ENCODE results near the gene DAD1. TPM values are rescaled to one million over a fixed set of nuclear protein-coding genes. Genes with fewer than 3 reads are reported as not detected.

DAD1 gene
- total and polyA plus RNA-seq, 7 donors, result 77.8 to 277 (median 118) TPM

DNA sequence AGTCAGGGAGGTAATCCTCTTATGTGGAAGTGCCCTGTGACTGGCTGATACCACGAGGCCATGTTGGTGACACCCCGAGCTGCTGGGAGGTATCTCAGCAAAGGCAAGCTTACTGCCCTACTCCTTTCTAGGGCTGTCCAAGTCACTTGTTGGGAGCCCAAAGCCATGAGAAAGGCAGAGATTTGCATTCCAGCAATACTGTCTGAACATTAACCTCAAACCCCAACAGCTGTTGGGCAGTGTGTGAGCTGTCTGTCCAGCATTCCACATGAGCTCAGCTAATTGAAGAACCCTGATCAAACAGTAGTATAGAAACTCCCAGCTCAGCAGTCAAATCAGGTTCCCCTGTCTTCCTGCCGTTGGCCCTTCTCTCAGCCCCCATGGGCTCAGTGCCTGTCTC is 18.3 kb upstream of the DAD1 start:
- ATAC-seq (no peak), DNase-seq (no peak)
- Histone ChIP-seq H3K4me3 (no peak overlapping the region), H3K27me3 (ENCODE audit: insufficient read depth in 3 of 3, low read length in 2 of 3) (no peaks in the 10 kb centered on the region), H3K36me3 (ENCODE audit: insufficient read depth in 1 of 2, low read depth in 1 of 2) (peaks cover 10 to 100% of the 10 kb centered on the region in 2 donors), H3K9me3 (no peaks in the 10 kb centered on the region), H3K4me1 (no peaks in the 10 kb centered on the region), H3K27ac (no peak overlapping the region)
- WGBS, 3 donors, result 76 to 85% (median 79%) methylated on average over 3 of the region's 3 CpGs
- TF ChIP-seq, protein P1, sequence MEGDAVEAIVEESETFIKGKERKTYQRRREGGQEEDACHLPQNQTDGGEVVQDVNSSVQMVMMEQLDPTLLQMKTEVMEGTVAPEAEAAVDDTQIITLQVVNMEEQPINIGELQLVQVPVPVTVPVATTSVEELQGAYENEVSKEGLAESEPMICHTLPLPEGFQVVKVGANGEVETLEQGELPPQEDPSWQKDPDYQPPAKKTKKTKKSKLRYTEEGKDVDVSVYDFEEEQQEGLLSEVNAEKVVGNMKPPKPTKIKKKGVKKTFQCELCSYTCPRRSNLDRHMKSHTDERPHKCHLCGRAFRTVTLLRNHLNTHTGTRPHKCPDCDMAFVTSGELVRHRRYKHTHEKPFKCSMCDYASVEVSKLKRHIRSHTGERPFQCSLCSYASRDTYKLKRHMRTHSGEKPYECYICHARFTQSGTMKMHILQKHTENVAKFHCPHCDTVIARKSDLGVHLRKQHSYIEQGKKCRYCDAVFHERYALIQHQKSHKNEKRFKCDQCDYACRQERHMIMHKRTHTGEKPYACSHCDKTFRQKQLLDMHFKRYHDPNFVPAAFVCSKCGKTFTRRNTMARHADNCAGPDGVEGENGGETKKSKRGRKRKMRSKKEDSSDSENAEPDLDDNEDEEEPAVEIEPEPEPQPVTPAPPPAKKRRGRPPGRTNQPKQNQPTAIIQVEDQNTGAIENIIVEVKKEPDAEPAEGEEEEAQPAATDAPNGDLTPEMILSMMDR (IDR thresholded peaks at IDR 0.05), result no peak
- intact Hi-C loops (cut with DNase I), result no loop called here

DNA sequence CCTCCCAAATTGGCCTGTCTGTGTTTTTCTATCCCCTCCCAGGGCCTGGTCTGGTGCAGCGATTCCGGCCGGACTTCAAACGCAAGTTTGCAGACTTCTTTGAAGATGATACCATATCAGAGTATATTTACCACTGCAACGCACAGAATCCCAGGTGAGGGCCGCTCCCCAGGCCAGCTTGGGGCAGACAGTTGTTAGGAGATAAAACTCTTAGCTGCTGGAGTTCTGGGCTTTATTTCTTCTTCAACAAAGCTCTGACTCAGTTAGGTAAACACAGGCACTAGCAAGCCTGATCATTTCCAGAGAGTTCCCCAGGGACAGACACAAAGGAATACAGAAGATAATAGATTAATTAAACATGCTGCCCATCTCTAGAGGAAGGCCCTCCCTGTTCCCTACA is 17.4 kb upstream of the DAD1 start:
- TF ChIP-seq, protein P1 (IDR thresholded peaks at IDR 0.05), result no peak
- intact Hi-C loops (cut with DNase I), result no loop called here
- H3K27me3 ChIP-seq (ENCODE audit: insufficient read depth in 3 of 3, low read length in 2 of 3), result no peaks in the 10 kb centered on the region
- 93 to 96% (median 94%) methylated on average over 6 of the region's 6 CpGs for WGBS, 3 donors
- H3K9me3 ChIP-seq, result no peaks in the 10 kb centered on the region
- ATAC-seq (no peak), DNase-seq (no peak)
- peaks cover 3% of the 10 kb centered on the region for H3K4me1 ChIP-seq
- no peak overlapping the region for H3K27ac ChIP-seq
- no peak overlapping the region for H3K4me3 ChIP-seq
- H3K36me3 ChIP-seq (ENCODE audit: insufficient read depth in 1 of 2, low read depth in 1 of 2), result peaks cover 10 to 100% of the 10 kb centered on the region in 2 donors

DNA sequence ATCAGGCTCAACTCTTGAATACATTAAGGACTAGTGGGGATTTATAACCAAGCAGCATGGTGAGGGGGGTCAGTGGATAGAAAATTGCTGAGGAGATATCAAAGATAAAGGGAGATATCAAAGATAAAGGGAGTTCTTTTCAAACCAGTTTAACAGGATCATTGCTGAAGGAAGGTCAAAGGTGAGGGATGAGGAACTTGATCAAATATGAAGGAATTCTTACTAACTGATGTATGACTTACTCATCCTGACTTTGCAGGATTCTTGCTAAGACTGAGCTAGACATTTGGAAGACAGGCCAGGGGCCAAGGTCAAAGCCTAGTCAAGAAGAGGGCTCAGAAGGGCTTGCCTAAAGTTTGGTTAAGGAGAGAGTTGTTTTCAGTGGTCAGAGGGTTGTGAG is 13.8 kb upstream of the DAD1 start:
- ATAC-seq (no peak), DNase-seq (no peak)
- no peak overlapping the region for H3K27ac ChIP-seq
- H3K36me3 ChIP-seq (ENCODE audit: insufficient read depth in 1 of 2, low read depth in 1 of 2), result peaks cover 5 to 70% of the 10 kb centered on the region in 2 donors
- TF ChIP-seq, protein P1 (IDR thresholded peaks at IDR 0.05), result no peak
- peaks cover 23% of the 10 kb centered on the region for H3K4me1 ChIP-seq
- no peaks in the 10 kb centered on the region for H3K9me3 ChIP-seq
- H3K4me3 ChIP-seq, result no peak overlapping the region
- no peaks in the 10 kb centered on the region for H3K27me3 ChIP-seq (ENCODE audit: insufficient read depth in 3 of 3, low read length in 2 of 3)
- intact Hi-C loops (cut with DNase I), result no loop called here

DNA sequence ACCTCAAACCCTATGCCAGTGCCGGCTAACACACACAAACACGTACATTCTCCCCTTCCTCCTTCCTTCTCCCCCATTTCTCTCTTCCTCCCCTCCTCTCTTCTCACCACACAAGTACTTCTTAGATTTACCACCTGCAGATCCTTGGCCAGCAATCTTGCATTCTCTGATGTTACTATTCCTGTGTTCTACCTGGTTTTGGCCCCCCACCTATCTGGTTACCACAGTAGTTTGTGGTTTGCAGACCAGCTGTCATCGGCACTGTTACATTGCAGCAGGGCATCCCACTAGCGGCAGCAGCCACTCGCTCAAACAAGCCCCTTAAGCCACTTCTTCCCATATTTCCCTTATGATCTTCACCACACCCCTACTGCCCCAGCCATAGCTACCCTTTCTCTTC is 13.0 kb upstream of the DAD1 start:
- 84 to 92% (median 89%) methylated on average over 5 of the region's 5 CpGs for WGBS, 3 donors
- H3K9me3 ChIP-seq, result no peaks in the 10 kb centered on the region
- H3K4me1 ChIP-seq, result peaks cover 23% of the 10 kb centered on the region
- no peak overlapping the region for H3K4me3 ChIP-seq
- no peaks in the 10 kb centered on the region for H3K27me3 ChIP-seq (ENCODE audit: insufficient read depth in 3 of 3, low read length in 2 of 3)
- no peak overlapping the region for H3K27ac ChIP-seq
- DNase-seq, result no peak
- H3K36me3 ChIP-seq (ENCODE audit: insufficient read depth in 1 of 2, low read depth in 1 of 2), result peaks cover 5 to 62% of the 10 kb centered on the region in 2 donors
- ATAC-seq, result no peak
- intact Hi-C loops (cut with DNase I), result no loop called here
- TF ChIP-seq, protein P1 (IDR thresholded peaks at IDR 0.05), result no peak

DNA sequence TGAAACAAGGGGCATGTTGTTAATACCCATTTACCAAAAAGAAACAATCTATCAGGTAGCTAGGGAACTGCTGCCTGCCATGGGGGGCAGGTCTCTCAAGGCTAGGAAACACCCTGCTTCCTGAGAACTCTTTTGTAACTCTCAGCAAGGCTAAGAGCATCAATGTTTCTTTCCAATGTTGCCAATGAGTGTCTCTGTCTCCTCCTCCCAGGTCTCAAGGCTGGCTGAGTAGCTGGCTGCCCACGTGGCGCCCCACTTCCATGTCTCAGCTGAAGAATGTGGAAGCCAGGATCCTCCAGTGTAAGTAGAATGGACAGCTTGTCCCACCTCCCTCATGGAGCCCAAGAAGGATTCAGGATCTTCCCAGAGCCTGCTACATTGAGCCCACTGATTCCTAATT is 12.4 kb upstream of the DAD1 start:
- 91 to 96% (median 95%) methylated on average over 2 of the region's 2 CpGs for WGBS, 3 donors
- Histone ChIP-seq H3K27ac (no peak overlapping the region), H3K9me3 (no peaks in the 10 kb centered on the region), H3K4me3 (no peak overlapping the region), H3K27me3 (ENCODE audit: insufficient read depth in 3 of 3, low read length in 2 of 3) (no peaks in the 10 kb centered on the region), H3K36me3 (ENCODE audit: insufficient read depth in 1 of 2, low read depth in 1 of 2) (peaks cover 5 to 56% of the 10 kb centered on the region in 2 donors), H3K4me1 (peaks cover 23% of the 10 kb centered on the region)
- intact Hi-C loops (cut with DNase I), result no loop called here
- DNase-seq (no peak), ATAC-seq (no peak)
- TF ChIP-seq, protein P1 (IDR thresholded peaks at IDR 0.05), result no peak
